Fibroblast of lung (primary cell): ENCODE results near the gene GORAB.

ENCODE experiments used
- CTCF ChIP-seq, 2 donors: IDR thresholded peaks in 1 of 2; conservative IDR thresholded peaks in 1 of 2; 1 replicate in 1 of 2; 2 replicates in 1 of 2; pipeline ENCODE4 v1.5.1; 2011 to 2012; ENCODE audit warnings: low read length in 2 of 2, control low read depth in 1 of 2, inconsistent platforms in 1 of 2, low read depth in 1 of 2, mild to moderate bottlenecking in 1 of 2
- EZH2 ChIP-seq: IDR thresholded peaks from 2 replicates; pipeline ENCODE4 v1.5.1; 2012; ENCODE audit warnings: low read length, control low read depth, mild to moderate bottlenecking; ENCODE audit errors: missing control alignments

GRCh38 chr1:170562646-170563338, 30.8 kb downstream of the GORAB start:
- no peak for TF ChIP-seq CTCF (conservative IDR thresholded peaks at IDR 0.05 in 1 of 2, IDR thresholded peaks at IDR 0.05 in 1 of 2; ENCODE audit: low read depth in 1 of 2, low read length in 2 of 2)
- TF ChIP-seq EZH2 = no peak
